Activated naive CD4-positive, alpha-beta T cell treated with Interleukin-2 at 50 U/mL for 16 hours (primary cell): ENCODE data around the gene FAM181A.

Experiments
- DNase-seq: peaks from one replicate; pipeline ENCODE4 v3.0.0-alpha.2; 2020

The FAM181A gene

GRCh38 chr14:93926873-93927799 lies at the start of gene FAM181A:
Gene FAM181A, plus strand, starts transcription at chr14:93927344. Its CDS starts 942 bp downstream, at chr14:93928286.
- DNase-seq = no peak

- no peak for DNase-seq
Measured at GRCh38 chr14:93878212-93878611, 48.9 kb upstream of the FAM181A start.

GRCh38 chr14:93878871-93879270 lies 48.3 kb upstream of the FAM181A start:
- DNase-seq = no peak

GRCh38 chr14:93879362-93879983 lies 47.7 kb upstream of the FAM181A start:
- DNase-seq = no peak

GRCh38 chr14:93880021-93880820 lies 46.9 kb upstream of the FAM181A start:
- no peak for DNase-seq

GRCh38 chr14:93884950-93885349 lies 42.2 kb upstream of the FAM181A start:
- no peak for DNase-seq

GRCh38 chr14:93888995-93889394 lies 38.1 kb upstream of the FAM181A start:
- no peak for DNase-seq

- no peak for DNase-seq
Measured at GRCh38 chr14:93889739-93890483, 37.2 kb upstream of the FAM181A start.

GRCh38 chr14:93891756-93892504 lies 35.2 kb upstream of the FAM181A start:
- no peak for DNase-seq

- DNase-seq = no peak
Measured at GRCh38 chr14:93892505-93892839, 34.7 kb upstream of the FAM181A start.

GRCh38 chr14:93892923-93893558 lies 34.1 kb upstream of the FAM181A start:
- DNase-seq = peak; percentile 73

GRCh38 chr14:93893661-93894261 lies 33.4 kb upstream of the FAM181A start:
- no peak for DNase-seq

- DNase-seq = no peak
Measured at GRCh38 chr14:93895023-93895604, 32.0 kb upstream of the FAM181A start.

- DNase-seq = no peak
Measured at GRCh38 chr14:93897476-93897845, 29.7 kb upstream of the FAM181A start.

GRCh38 chr14:93898081-93898611 lies 29.0 kb upstream of the FAM181A start:
- DNase-seq = no peak

GRCh38 chr14:93898731-93899130 lies 28.4 kb upstream of the FAM181A start:
- no peak for DNase-seq

GRCh38 chr14:93901813-93902212 lies 25.3 kb upstream of the FAM181A start:
- DNase-seq = no peak

GRCh38 chr14:93902619-93903307 lies 24.4 kb upstream of the FAM181A start:
- no peak for DNase-seq

GRCh38 chr14:93903342-93904184 lies 23.6 kb upstream of the FAM181A start:
- DNase-seq = no peak
